Coronary artery (tissue), 2 donors: ENCODE data around the gene FOSB.
A peak's percentile ranks its signal among the peaks of the same experiment; 100 is the strongest.

Source experiments
- DNase-seq: peaks from one replicate; pipeline ENCODE4 v3.0.0-alpha.2; 2017; ENCODE audit warnings: low spot score
- H3K27ac ChIP-seq, 2 donors: fragments of 200-600 bp; sonication (generic); one replicate each; pipeline ENCODE4 v1.5.1; 2016 to 2019
- H3K4me3 ChIP-seq: fragments of 200-600 bp; sonication (generic); 2 replicates; pipeline ENCODE4 v1.5.1; 2016; ENCODE audit warnings: mild to moderate bottlenecking, moderate library complexity
- CTCF ChIP-seq: fragments of 200-600 bp; sonication (generic); IDR thresholded peaks from one replicate; pipeline ENCODE4 v1.5.1; 2019; ENCODE audit warnings: antibody characterized with exemption

FOSB gene

DNA sequence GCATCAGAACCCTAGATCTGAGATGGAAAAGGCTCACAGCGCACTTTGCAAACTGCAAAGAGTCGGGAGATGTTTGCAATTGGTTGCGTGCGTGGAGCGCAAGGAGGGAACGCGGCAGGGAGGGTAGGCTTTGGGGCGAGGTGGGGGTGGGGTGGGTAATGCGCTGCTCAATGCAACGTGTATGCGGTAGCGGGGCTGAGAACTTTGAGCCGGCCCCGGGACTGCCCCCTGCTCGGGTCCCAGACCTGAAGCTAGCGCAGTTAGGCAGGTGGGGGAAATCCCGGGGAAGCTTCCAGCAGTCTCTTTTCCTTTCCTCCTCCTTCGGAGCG is 971 bp downstream of the FOSB start:
- no peak for TF ChIP-seq CTCF
- Histone ChIP-seq H3K4me3 (peak overlapping the region; percentile 73), H3K27ac (peak overlapping the region; percentile 87 to 94)
- no peak for DNase-seq

DNA sequence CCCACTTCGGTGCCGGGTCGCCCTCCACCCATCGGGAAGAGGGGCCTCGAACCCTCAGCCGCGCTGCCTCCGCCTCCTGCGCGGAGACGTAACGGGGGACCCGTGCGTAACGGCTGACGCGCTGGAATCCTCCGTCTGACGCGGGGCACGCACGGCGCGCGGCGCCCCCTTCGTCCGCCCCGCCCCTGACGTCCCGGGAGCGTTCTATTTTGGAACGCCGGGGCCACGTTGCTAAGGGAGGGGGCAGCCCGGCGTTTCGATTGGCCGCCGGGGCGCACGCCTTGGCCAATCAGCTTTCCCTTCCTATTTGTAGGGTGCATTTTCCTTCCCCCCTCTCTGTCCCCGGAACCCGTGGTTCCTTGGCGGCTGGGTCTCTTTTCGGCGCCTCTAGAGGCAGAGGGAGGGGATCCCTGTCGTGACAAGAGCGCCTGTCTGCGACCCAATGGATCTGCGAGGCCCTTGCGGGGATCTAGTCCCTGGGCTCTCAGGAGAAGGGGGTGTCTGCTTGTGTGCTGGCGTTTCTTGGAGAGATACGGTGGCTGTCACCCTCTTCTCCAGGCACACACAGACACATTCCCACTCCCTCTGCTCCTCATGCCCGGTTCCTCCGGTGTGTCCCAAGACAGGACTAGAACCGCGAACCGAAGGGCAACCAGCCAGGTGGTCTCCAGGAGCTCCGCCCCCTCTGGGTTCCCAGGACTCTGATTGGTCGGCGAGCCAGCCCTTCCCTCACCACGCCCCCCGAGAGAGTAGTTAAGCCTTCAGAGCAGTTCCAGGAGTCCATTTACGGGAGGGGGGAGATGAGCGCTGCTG is 1.5 kb downstream of the FOSB start:
- peak; percentile 93 for DNase-seq
- Histone ChIP-seq H3K4me3 (peak overlapping the region; percentile 73), H3K27ac (peak overlapping the region; percentile 87 to 94)
- TF ChIP-seq CTCF: no peak

DNA sequence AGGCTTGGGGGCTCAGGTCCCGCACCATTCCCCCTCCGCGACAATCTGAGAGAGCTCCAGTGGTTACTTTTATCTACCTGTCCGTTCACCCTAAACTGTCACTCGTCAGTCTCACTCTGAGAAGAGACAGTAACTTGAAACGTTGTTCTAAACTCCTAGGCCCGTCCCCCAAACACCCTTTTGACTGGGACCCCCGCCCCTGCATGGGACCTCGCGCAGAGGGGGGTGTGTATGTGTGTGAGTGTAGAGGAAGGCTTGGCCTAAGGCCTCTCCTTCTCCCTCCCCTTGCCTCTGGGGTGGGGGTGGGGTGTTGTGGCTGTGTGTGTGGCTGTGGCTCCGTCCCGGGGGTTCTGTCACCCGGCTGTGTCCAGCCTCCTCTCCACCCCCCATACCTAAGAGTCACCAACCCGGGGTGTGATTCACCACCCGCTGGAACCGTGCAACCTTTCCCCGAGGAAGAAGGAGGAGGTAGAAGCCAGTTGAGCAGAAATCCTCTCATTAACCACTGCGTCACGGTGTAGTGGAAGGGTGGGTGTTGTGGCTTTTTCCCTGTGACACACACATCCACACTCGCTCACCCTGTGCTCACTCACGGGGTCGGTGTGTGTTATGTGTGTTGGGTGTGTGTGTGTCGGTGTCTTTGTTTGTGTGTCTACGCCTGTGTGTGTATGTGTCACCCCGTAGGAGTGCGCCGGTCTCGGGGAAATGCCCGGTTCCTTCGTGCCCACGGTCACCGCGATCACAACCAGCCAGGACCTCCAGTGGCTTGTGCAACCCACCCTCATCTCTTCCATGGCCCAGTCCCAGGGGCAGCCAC is 2.4 kb downstream of the FOSB start:
- DNase-seq: peak; percentile 84
- TF ChIP-seq CTCF: no peak
- Histone ChIP-seq H3K27ac (peak overlapping the region; percentile 87 to 94), H3K4me3 (peak overlapping the region; percentile 73)

GRCh38 chr19:45470762-45471081 is 2.9 kb downstream of the FOSB start:
- no peak for TF ChIP-seq CTCF
- H3K27ac ChIP-seq: no peak overlapping the region
- no peak overlapping the region for H3K4me3 ChIP-seq
- no peak for DNase-seq

DNA sequence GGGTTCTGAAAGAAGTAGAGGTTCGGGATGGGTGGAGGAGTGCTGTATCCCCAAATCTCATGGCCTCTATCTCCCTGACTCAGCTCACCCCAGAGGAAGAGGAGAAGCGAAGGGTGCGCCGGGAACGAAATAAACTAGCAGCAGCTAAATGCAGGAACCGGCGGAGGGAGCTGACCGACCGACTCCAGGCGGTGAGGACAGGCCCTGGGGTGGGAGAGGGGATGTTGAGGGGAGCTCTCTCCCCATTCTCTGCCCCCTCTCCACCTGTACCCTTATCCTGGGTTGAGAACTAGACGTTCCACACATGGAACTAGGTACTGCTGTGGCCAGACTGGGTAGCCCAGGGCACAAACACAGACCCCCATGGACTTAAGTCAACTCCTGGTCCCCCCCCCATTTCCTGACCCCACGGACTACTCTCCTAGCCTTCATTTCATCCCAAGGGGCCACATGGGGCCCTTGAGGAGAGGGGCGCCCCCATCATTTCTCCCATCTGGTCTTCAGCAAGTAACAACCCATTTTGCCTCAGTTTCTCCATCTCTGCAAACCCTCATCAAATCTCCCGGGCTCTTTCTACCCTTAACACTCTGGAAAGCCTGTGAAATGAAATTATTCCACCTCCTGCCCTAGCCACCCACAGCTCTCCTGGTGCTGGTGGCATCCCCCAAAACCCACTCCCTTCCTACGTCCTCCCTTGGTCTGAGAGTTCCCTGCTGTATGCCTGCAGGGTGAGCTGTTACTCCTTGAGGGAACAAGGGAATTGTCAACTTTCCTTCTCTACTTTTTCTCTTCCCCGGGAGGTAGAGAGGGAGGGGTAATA is 3.5 kb downstream of the FOSB start:
- Histone ChIP-seq H3K27ac (no peak overlapping the region), H3K4me3 (no peak overlapping the region)
- no peak for TF ChIP-seq CTCF
- DNase-seq: no peak

GRCh38 chr19:45471931-45472562 is 4.3 kb downstream of the FOSB start:
- Histone ChIP-seq H3K27ac (no peak overlapping the region), H3K4me3 (peak overlapping the region; percentile 36)
- no peak for TF ChIP-seq CTCF
- no peak for DNase-seq
